HL-60 (cell line): ENCODE measurements around the gene CSRP2.

Source experiments
- CTCF ChIP-seq: IDR thresholded peaks from one replicate; pipeline ENCODE4 v1.5.1; 2011; ENCODE audit warnings: low read length, control low read depth, inconsistent platforms; ENCODE audit not compliant: insufficient read depth
- POLR2AphosphoS5 ChIP-seq: IDR thresholded peaks from 2 replicates; pipeline ENCODE4 v1.6.1; 2012; ENCODE audit warnings: low read depth
- REST ChIP-seq: IDR thresholded peaks from 2 replicates; pipeline ENCODE4 v1.6.1; 2012; ENCODE audit warnings: low read depth; ENCODE audit not compliant: insufficient replicate concordance

GRCh38 chr12:76921100-76921471, 42.3 kb upstream of the CSRP2 start:
- no peak for TF ChIP-seq CTCF
- TF ChIP-seq REST = no peak
- TF ChIP-seq POLR2AphosphoS5 = no peak
